SJSA1 (cell line): ENCODE data around the gene CTXN1. TPM values are rescaled to one million over a fixed set of nuclear protein-coding genes. Genes with fewer than 3 reads are reported as not detected.
"Not testable (repeated sequence)": the region's sequence is repeated elsewhere in the genome, so short reads cannot be mapped to it uniquely, and the experiment has no call there.

ENCODE experiments used
- DNase-seq, 2 experiments: peaks; one replicate each; pipeline ENCODE4 v3.0.0-alpha.2; 2015 to 2020; ENCODE audit warnings: low spot score in 2 of 2, low read depth in 1 of 2
- H3K27ac ChIP-seq: fragments of 250-450 bp; sonication (Bioruptor Pico); 2 replicates; pipeline ENCODE4 v1.5.1; 2020; ENCODE audit warnings: mild to moderate bottlenecking, moderate library complexity
- H3K27me3 ChIP-seq: fragments of 250-450 bp; sonication (Bioruptor Pico); replicated peaks from 2 replicates; pipeline ENCODE4 v1.5.1; 2020; ENCODE audit warnings: mild to moderate bottlenecking, moderate library complexity
- H3K36me3 ChIP-seq: fragments of 250-450 bp; sonication (Bioruptor Pico); 2 replicates; pipeline ENCODE4 v1.5.1; 2020; ENCODE audit warnings: mild to moderate bottlenecking
- H3K4me1 ChIP-seq: fragments of 250-450 bp; sonication (Bioruptor Pico); replicated peaks from 2 replicates; pipeline ENCODE4 v1.6.1; 2021; ENCODE audit warnings: mild to moderate bottlenecking
- H3K4me3 ChIP-seq: fragments of 250-450 bp; sonication (Bioruptor Pico); 2 replicates; pipeline ENCODE4 v1.5.1; 2020; ENCODE audit warnings: mild to moderate bottlenecking
- H3K9me3 ChIP-seq: fragments of 250-450 bp; sonication (Bioruptor Pico); replicated peaks from 2 replicates; pipeline ENCODE4 v1.5.1; 2020; ENCODE audit warnings: mild to moderate bottlenecking
- total RNA-seq: library from RNA; depleted of rRNA; stranded (reverse); fragments of >200 nt; shearing (Covaris generic); gene quantifications from 2 replicates; pipeline ENCODE4 v1.2.3, GENCODE V29; 2014

Gene CTXN1
- total RNA-seq, 1 experiment from 2014 or later, result not detected

DNA sequence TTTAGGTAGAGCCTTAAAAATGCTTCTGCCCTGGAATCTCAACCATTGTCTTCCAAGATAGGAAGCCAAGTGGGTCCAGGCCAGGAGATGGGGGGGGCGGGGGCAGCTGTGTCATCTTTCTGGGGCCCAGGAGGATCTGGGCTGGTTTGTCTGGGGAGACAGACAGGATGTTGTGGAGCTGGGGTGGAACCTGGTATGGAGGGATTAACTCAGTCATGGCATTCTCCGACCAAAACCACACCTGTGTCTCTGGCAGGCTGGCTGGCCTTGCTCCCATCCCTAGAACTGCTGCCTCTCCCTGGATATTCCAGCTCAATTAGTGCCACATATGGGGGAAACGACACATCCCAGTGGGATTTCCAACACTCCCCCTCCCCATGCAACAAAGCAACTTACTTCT, 25.0 kb downstream of the CTXN1 start:
- no peak for DNase-seq
- Histone ChIP-seq H3K9me3 (no peaks in the 10 kb centered on the region), H3K4me3 (no peak overlapping the region), H3K36me3 (peaks cover 12% of the 10 kb centered on the region), H3K27ac (no peak overlapping the region), H3K27me3 (no peaks in the 10 kb centered on the region), H3K4me1 (peaks cover 16% of the 10 kb centered on the region)

DNA sequence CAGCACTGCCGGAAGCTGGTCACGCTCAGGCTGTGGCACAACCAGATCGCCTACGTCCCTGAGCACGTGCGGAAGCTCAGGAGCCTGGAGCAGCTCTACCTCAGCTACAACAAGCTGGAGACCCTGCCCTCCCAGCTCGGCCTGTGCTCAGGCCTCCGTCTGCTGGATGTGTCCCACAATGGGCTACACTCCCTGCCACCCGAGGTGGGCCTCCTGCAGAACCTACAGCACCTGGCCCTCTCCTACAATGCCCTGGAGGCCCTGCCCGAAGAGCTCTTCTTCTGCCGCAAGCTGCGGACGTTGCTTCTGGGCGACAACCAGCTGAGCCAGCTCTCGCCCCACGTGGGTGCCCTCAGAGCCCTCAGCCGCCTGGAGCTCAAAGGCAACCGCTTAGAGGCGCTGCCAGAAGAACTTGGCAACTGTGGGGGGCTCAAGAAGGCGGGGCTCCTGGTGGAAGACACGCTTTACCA, 25.5 kb downstream of the CTXN1 start:
- DNase-seq, result no peak
- H3K4me3 ChIP-seq, result no peak overlapping the region
- H3K36me3 ChIP-seq, result peaks cover 9% of the 10 kb centered on the region; the same call in 1 of the 2 replicates
- no peak overlapping the region for H3K27ac ChIP-seq
- peaks cover 16% of the 10 kb centered on the region for H3K4me1 ChIP-seq
- H3K9me3 ChIP-seq, result no peaks in the 10 kb centered on the region
- H3K27me3 ChIP-seq, result no peaks in the 10 kb centered on the region

DNA sequence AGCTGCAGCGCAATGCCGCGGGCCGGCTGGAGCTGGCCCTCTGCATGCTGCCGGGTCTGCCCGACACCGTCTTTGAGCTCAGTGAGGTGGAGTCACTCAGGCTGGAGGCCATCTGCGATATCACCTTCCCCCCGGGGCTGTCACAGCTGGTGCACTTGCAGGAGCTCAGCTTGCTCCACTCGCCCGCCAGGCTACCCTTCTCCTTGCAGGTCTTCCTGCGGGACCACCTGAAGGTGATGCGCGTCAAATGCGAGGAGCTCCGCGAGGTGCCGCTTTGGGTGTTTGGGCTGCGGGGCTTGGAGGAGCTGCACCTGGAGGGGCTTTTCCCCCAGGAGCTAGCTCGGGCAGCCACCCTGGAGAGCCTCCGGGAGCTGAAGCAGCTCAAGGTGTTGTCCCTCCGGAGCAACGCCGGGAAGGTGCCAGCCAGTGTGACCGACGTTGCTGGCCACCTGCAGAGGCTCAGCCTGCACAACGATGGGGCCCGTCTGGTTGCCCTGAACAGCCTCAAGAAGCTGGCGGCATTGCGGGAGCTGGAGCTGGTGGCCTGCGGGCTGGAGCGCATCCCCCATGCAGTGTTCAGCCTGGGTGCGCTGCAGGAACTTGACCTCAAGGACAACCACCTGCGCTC, 26.1 kb downstream of the CTXN1 start:
- no peak for DNase-seq
- Histone ChIP-seq H3K4me1 (peaks cover 15% of the 10 kb centered on the region), H3K4me3 (no peak overlapping the region), H3K27ac (no peak overlapping the region), H3K27me3 (no peaks in the 10 kb centered on the region), H3K9me3 (no peaks in the 10 kb centered on the region), H3K36me3 (peaks cover 9% of the 10 kb centered on the region; the same call in 1 of the 2 replicates)

GRCh38 chr19:7898967-7899366, 27.0 kb downstream of the CTXN1 start:
- DNase-seq, result no peak
- Histone ChIP-seq H3K27ac (no peak overlapping the region), H3K36me3 (no peaks in the 10 kb centered on the region), H3K4me1 (peaks cover 8% of the 10 kb centered on the region), H3K4me3 (no peak overlapping the region), H3K9me3 (no peaks in the 10 kb centered on the region), H3K27me3 (no peaks in the 10 kb centered on the region)

GRCh38 chr19:7897292-7897691, 28.6 kb downstream of the CTXN1 start:
- H3K9me3 ChIP-seq, result no peaks in the 10 kb centered on the region
- no peaks in the 10 kb centered on the region for H3K27me3 ChIP-seq
- DNase-seq, result no peak
- H3K4me3 ChIP-seq, result no peak overlapping the region
- H3K27ac ChIP-seq, result no peak overlapping the region
- H3K36me3 ChIP-seq, result no peaks in the 10 kb centered on the region
- no peaks in the 10 kb centered on the region for H3K4me1 ChIP-seq

- Histone ChIP-seq H3K4me1 (no peaks in the 10 kb centered on the region), H3K4me3 (no peak overlapping the region), H3K27ac (no peak overlapping the region), H3K9me3 (no peaks in the 10 kb centered on the region), H3K27me3 (no peaks in the 10 kb centered on the region), H3K36me3 (no peaks in the 10 kb centered on the region)
- no peak for DNase-seq
Observed at GRCh38 chr19:7895565-7895964, 30.4 kb downstream of the CTXN1 start.

DNA sequence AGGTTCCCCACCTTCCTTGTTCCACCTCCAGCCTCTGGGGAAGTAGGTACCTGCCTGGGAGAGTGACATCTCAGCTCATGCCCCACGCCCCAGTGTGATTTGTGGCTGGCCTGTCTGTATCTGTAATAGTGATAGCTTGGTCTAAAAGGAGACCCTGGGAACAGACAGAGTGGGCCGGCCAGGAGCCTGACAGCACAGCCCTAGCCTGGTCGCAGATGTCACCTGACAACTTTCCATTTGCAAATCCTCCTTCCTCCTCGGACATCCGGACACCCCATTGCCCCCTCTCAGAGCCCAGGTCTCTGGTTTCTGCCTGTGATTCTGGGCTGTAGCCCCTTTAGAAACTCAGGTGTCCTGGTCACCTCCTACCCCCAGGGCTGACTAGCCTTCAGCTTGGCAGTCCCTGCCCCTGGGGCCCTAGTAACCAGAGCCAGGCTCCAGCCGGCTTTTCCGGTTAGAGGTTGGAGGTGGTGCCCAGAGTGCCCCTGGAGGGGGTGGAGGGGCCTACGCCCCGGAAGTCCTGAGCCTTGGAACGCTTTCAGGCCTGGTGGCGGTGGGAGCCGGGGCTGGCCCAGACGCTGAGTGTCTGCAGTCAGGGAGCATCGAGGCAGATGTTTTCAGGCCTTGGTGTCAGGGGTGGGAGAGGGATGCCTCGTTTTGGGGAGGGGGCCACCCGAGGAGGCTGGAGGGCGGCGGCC, 31.2 kb downstream of the CTXN1 start:
- DNase-seq, result no peak
- H3K4me1 ChIP-seq, result no peaks in the 10 kb centered on the region
- no peaks in the 10 kb centered on the region for H3K36me3 ChIP-seq
- no peak overlapping the region for H3K27ac ChIP-seq
- H3K9me3 ChIP-seq, result no peaks in the 10 kb centered on the region
- H3K4me3 ChIP-seq, result no peak overlapping the region
- no peaks in the 10 kb centered on the region for H3K27me3 ChIP-seq

DNA sequence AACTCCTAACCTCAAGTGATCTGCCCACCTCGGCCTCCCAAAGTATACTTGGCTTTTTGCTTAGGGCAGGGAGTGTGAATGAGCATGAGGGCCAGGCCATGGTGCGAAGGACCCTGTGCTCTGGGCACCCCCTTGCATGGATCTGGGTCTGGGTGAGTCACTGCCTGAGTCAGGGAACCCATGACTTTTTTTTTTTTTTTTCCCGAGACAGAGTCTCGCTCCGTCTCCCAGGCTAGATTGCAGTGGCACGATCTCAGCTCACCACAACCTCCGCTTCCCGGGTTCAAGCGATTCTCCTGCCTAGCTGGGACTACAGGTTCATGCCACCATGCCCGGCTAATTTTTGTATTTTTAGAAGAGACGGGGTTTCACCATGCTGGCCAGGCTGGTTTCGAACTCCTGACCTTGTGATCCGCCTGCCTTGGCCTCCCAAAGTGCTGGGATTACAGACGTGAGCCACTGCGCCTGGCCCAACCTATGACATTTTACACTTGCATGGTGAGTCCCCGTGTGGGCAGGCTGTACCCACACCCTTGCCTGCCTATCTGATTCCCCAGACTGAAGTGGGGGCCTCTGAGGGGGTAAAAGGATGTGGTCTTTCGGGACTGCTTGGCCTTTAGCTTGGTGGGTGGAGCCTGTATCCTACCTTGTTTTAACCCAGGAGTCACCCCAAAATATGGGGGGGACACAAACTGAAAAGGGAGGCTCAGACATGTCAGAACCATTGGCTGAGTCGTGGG, 32.4 kb downstream of the CTXN1 start:
- not testable (repeated sequence) for H3K4me1 ChIP-seq, DNase-seq, H3K4me3 ChIP-seq, H3K36me3 ChIP-seq, H3K27ac ChIP-seq, H3K27me3 ChIP-seq, H3K9me3 ChIP-seq

GRCh38 chr19:7888826-7889217, 37.1 kb downstream of the CTXN1 start:
- H3K4me1 ChIP-seq, result peaks cover 9% of the 10 kb centered on the region; the same call in 1 of the 2 replicates
- no peaks in the 10 kb centered on the region for H3K27me3 ChIP-seq
- no peaks in the 10 kb centered on the region for H3K36me3 ChIP-seq
- H3K27ac ChIP-seq, result no peak overlapping the region
- no peak for DNase-seq
- peak overlapping the region; percentile 43 for H3K4me3 ChIP-seq
- H3K9me3 ChIP-seq, result no peaks in the 10 kb centered on the region

DNA sequence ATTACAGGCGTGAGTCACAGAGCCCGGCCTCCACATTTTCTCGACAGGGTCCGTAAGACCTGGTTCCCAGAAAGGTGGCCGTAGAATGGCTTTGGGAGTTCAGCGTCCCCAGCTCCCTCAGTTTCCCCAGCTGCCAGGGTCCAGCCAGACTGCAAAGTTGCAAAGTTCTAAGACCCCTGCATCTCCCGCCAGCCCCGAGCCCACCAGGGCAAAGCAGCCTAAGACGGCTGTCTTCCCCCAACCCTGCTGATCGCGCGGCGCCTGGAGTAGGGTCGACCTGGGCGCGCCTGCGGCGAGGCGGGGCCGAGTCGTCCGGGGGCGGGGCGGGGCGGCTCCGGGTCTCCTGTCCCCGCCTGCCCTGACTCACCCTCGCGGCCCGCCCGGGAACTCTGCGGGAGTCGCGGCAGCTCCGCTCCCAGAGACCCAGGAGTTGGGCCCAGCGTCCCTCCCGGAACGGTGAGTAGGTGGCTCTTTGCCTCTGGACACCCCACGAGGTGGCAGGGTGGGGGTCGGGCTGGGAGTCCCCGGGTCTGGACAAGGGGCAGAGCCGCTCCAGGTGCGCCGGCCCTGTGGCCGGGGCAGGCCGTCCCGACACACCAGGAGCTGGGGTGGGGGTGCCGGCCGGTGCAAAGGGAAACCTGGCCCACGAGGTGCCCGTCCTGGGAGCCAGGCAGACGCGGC, 37.6 kb downstream of the CTXN1 start, which contains the start of gene LRRC8E:
Gene LRRC8E, plus strand, starts transcription at position 366 of the 681 bp plus-strand sequence. CDS start 7,094 bp downstream, outside the sequence.
- Histone ChIP-seq H3K4me3 (peak within 1 kb of the TSS; percentile 43), H3K27me3 (no peaks in the 10 kb centered on the region), H3K27ac (no peak within 1 kb of the TSS), H3K36me3 (no peaks in the 10 kb centered on the region), H3K4me1 (peaks cover 9% of the 10 kb centered on the region; the same call in 1 of the 2 replicates), H3K9me3 (no peaks in the 10 kb centered on the region)
- DNase-seq, result peak; percentile 15 to 75

DNA sequence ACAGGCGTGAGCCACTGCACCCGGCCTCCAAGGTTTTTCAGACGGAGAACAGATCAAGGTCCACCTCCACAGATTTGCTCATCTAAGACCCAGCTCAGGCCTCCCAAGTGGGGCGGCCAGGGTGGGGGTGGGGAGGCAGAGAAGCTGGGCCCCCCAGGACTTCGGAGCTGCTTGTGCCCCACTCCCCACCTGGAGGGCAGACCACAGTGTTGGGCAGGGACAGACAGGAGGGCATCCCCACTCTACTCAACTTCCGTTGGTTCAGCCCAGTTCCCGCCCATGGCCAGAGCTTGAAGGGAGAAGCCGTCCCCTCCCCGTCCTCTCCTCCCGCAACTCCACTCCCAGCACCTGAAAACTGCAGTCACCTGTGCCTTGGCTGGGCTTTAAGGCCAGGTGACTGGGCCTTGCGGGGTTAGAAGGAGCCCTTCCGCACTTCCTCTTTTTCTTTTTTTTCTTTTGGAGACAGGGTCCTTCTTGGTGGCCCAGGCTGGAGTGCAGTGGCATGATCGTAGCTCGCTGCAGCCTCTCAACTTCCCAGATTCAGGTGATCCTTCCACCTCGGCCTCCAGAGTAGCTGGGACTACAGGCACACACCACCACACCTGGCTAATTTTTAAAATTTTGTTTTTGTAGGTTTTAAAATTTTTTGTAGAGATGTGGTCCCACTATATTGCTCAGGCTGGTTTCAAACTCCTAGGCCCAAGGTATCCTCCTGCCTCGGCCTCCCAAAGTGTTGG, 38.4 kb downstream of the CTXN1 start:
- Histone ChIP-seq H3K27ac (no peak overlapping the region), H3K4me1 (peaks cover 9% of the 10 kb centered on the region; the same call in 1 of the 2 replicates), H3K4me3 (no peak overlapping the region), H3K9me3 (no peaks in the 10 kb centered on the region), H3K36me3 (no peaks in the 10 kb centered on the region), H3K27me3 (no peaks in the 10 kb centered on the region)
- no peak for DNase-seq

DNA sequence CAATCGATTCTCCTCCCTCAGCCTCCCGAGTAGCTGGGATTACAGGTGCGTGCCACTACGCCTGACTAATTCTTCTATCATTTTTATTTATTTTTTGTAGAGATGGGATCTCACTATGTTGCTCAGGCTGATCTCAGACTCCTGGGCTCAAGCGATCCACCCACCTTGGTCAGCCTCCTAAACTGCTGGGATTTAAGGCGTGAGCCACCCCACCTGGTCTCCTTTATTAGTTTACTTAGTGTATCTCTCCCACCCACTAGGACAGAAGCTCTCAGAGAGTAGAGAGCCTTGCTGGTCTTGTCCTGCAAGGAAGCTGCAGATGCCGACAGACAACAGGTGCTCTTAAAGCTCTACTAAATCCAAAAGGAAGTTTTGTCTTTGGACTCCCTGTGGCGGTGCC, 40.1 kb downstream of the CTXN1 start:
- no peak for DNase-seq
- Histone ChIP-seq H3K4me3 (no peak overlapping the region), H3K9me3 (no peaks in the 10 kb centered on the region), H3K27ac (no peak overlapping the region), H3K36me3 (no peaks in the 10 kb centered on the region), H3K4me1 (peaks cover 9% of the 10 kb centered on the region; the same call in 1 of the 2 replicates), H3K27me3 (no peaks in the 10 kb centered on the region)
